ENCODE results near the gene ANKRA2. TPM values are rescaled to one million over a fixed set of nuclear protein-coding genes. Genes with fewer than 3 reads are reported as not detected.

Gene ANKRA2
- total and polyA plus RNA-seq, 9 of the 15 experiments (the other 6 are each of a cell fraction or from before 2014, with no cell fraction given), result 7.9 to 28.7 (median 12.8) TPM

- TF ChIP-seq MGA (IDR thresholded peaks at IDR 0.05), result 0 out of 2 replicates have a peak, but pooled peaks have one; percentile 19
- peak; percentile 24; the same call in 1 of the 2 replicates for TF ChIP-seq ELF2 (CRISPR knock-in tag; IDR thresholded peaks at IDR 0.05)
- no peak for TF ChIP-seq ZNF146 (CRISPR knock-in tag; IDR thresholded peaks at IDR 0.05; ENCODE audit: unreplicated experiment)
- TF ChIP-seq ZBTB26 (CRISPR knock-in tag; IDR thresholded peaks at IDR 0.05), result 0 out of 2 replicates have a peak, but pooled peaks have one; percentile 34
- peak; percentile 9; the same call in 1 of the 2 replicates for TF ChIP-seq PHB2 (IDR thresholded peaks at IDR 0.05; ENCODE audit: low read depth)
- peak in 1 of 2 experiments; percentile 33; a peak in 1 of 4 replicates for TF ChIP-seq MLLT1 (IDR thresholded peaks at IDR 0.05)
- TF ChIP-seq MYBL2 (IDR thresholded peaks at IDR 0.05; ENCODE audit: low read depth), result peak; percentile 80
- TF ChIP-seq MYBL2 (CRISPR knock-in tag; IDR thresholded peaks at IDR 0.05; ENCODE audit: borderline replicate concordance), result no peak
- TF ChIP-seq STAT5B (CRISPR knock-in tag; IDR thresholded peaks at IDR 0.05), result no peak
- TF ChIP-seq, protein P1, sequence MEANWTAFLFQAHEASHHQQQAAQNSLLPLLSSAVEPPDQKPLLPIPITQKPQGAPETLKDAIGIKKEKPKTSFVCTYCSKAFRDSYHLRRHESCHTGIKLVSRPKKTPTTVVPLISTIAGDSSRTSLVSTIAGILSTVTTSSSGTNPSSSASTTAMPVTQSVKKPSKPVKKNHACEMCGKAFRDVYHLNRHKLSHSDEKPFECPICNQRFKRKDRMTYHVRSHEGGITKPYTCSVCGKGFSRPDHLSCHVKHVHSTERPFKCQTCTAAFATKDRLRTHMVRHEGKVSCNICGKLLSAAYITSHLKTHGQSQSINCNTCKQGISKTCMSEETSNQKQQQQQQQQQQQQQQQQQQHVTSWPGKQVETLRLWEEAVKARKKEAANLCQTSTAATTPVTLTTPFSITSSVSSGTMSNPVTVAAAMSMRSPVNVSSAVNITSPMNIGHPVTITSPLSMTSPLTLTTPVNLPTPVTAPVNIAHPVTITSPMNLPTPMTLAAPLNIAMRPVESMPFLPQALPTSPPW (CRISPR knock-in tag; IDR thresholded peaks at IDR 0.05), result peak; percentile 34; the same call in 1 of the 2 replicates
- TF ChIP-seq EGR1 (conservative IDR thresholded peaks at IDR 0.05), result peak; percentile 33; the same call in 1 of the 2 replicates
- TF ChIP-seq CHD1 (IDR thresholded peaks at IDR 0.05; ENCODE audit: low read length), result peak; percentile 40
These were observed 764 bp downstream of the ANKRA2 start (continued) for GRCh38 chr5:73564675-73565074.
